Measurements from ENCODE around the gene ELFN1.
"Not testable (repeated sequence)": the region's sequence is repeated elsewhere in the genome, so short reads cannot be mapped to it uniquely, and the experiment has no call there.

The ELFN1 gene

DNA sequence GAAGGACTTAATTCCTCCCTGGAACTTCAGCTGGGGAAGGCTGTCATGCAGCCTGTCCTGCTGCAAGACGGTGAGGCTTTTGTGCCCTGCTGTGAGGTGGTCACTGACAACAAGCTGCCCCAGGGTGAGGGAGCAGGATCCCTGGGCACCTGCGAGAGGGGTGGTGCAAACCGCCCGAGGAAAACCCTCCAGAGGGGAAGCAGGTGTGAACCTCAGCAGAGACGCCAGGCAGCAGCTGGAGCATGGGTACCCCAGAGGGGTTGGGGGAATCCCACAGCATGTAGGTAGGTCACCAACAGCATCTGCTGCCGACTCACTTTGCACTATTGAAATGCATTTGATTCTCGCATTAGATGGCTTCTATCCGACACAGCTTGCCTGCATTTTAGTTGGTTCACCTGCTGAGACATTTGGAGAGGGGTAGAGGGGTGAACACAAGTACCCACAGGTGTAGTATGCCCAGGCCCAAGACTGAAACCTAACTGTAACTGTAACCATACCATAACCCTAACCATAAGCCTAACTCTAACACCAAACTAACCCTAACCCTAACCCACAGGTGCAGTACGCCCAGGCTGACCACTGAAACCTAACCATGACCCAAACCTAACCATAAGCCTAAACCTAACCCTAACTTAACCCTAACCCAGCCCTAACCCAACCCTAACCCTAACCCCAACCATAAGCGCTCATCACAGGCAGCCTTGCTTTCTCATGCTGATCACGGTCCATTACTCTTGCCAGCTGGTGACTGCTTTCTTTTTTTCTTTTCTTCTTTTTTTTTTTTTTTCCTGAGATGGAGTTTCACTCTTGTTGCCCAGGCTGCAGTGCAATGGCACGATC is 85.9 kb downstream of the ELFN1 start:
- no peak for DNase-seq (ENCODE audit: low read depth, low spot score)

DNA sequence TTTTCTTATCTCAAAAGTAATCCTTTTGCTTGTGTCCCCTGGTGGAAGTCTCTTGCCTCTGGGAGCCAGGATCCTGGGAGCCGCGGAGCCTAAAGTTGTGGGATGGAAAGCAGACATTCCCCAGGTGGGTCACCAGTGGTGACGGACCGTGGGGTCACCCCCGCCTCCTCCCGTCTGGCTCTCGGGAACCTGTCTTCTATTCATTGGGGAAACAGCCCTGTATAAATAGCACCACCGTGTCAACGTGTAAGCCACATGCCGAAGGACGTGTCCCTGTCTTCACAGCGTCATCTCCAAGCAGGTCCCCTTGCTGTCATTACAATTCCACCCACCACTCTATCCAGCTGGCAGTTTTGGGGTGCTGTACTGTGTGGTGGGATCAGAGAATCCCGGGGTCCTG is 87.5 kb downstream of the ELFN1 start:
- DNase-seq (ENCODE audit: low read depth, low spot score) = no peak

DNA sequence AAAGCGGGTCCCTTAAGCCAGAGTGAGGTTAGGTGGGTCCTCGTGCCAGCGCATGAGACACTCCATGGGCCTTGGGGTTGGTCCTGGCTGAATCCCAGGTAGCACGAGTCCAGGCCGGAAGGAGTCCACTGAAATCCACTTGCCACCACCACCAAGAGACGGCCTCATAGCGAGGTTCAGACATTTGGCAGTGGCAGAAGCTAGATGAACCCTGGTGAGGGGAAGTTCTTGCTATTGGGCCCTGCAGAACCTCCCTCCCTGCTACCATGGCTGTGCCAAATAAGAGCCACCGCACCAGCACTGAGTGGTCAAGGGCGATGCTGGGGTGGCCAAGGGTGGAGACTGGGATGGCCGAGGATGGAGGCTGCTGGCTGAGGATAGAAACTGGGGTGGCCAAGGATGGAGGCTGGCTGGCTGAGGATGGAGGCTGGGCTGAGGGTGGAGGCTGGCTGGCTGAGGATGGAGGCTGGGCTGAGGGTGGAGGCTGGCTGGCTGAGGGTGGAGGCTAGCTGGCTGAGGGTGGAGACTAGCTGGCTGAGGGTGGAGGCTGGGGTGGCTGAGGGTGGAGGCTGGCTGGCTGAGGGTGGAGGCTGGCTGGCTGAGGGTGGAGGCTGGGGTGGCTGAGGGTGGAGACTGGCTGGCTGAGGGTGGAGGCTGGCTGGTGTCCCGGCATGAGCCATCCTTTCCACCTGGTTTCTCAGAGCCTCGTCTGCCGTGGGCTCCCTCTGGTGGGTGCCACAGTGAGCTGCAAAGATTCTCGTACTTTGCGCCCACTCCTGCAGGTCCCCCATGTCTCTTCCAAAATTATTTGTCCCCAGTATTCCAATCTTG is 88.2 kb downstream of the ELFN1 start:
- no peak for DNase-seq (ENCODE audit: low read depth, low spot score)

DNA sequence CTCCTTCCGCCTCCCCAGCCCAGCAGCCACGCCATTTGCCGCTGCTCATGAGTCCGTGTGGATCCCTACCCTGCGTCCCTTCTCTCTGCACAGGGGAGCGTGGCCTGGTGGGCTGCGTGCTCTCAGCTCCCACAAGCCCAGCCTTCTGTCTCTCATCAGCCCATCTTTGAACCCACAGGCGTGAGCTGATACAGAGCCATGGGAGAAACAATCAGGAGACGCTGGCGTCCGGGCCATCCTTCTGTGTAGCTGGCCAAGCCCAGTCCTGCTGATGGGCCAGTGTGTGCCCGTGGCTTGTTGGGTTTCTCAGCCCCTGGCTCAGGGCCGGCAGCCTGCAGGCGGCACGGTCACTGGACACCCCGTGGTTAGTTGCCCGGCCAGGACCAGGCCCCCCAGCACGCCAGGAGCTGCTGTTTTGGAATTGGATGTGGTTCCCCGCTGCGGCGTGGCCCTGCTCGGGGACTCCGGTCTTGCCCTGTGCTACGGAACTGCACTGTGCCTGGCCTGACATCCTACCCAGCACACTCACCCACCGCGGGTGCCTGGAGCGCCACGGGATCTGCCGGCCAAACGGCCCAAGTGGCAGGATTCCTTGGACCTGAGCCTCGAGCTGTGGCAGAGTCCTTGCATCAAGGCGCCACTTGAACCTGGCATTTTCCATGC is 88.9 kb downstream of the ELFN1 start:
- DNase-seq (ENCODE audit: low read depth, low spot score) = no peak

DNA sequence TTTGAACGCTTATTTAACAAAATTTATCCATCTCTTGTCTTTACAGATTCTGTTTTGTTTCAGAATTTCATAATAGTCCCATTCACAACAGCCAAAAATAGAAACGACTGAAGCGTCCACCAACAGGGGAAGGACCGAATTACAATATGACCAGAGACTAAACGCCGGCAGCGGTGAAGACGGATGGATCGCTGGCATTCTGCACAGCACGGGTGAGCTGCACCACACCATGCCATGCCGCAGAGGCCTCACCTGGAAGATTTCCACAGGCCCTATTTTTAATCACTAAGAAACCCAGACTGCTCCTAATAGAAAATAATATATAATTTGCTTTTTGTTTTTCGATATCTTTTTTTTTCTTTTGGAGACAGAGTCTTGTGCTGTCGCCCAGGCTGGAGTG is 91.0 kb downstream of the ELFN1 start:
- DNase-seq (ENCODE audit: low read depth, low spot score) = no peak

DNA sequence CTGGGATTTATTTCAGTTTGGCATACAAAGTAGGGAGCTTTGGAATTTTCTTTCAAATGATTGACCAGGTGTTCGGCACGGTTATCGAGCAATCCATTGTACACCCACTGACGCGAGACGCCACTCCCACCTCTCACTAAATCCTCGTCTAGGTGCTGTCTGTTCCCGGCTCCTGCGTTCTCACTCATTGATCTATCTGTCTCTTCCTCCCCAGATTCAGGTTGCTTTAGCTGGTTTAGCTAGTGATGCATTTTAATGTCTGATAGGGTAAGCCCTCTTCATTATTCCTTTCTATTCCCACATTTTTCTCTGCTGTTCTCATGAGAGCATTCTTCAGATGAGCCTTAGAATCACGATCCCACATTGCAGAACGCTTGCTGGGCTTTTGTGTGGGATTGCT is 91.7 kb downstream of the ELFN1 start:
- DNase-seq (ENCODE audit: low read depth, low spot score) = no peak

DNA sequence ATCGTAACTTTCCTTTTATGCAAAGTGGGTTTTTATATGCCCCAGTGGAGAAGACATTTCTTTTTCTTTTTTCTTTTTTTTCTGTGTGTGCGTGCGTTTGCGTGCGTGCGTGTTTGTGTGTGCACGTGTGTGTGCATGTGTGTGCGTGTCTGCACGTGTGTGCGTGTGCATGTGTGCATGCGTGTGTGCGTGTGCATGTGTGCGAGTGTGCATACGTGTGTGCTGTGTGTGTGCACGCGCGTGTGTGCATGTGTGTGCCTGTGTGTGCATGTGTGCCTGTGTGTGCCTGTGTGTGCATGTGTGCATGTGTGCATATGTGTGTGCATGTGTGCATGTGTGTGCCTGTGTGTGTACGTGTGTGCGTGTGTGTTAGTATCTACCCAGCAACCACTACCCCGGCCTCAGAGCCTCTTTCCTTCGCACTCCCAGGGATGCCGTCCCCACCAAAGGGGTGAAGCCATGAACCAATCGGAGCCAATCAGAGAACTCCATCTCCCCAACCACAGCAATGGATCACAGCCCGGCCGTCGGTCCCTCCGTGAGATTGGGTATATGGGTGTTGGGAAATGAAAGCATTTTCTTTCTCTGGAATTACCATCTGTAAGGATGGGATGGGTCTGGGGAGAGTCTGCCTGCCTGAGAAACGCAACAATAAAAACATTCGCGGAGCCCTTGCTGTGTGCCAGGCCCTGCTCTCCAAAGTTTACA is 92.3 kb downstream of the ELFN1 start:
- DNase-seq (ENCODE audit: low read depth, low spot score) = no peak

DNA sequence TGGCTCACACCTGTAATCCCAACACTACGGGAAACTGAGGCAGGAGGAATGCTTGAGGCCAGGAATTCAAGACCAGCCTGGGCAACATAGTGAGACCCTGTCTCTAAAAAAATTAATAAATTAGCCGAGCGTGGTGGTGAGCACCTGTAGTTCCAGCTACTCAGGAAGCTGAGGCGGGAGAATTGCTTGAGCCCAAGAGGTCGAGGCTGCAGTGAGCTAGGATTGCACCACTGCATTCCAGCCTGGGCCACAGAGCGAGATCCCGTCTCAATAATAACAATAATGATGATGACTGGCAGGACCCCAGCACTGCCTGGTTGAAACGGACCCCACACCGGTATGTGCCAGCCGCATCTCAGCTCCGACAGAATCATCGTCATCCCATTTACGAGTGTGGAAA is 93.0 kb downstream of the ELFN1 start:
- no peak for DNase-seq (ENCODE audit: low read depth, low spot score)

DNA sequence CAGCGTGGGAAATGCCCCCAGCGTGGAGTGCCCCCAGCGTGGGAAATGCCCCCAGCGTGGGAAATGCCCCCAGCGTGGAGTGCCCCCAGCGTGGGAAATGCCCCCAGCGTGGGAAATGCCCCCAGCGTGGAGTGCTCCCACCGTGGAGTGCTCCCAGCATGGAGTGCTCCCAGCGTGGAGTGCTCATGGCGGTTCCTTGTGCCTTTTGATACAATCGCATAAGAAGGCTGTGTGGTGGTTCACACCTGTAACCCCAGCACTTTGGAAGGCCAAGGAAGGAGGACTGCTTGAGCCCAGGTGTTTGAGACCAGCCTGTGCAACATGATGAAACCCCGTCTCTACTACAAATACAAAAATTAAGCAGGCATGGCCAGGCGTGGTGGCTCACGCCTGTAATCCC is 93.8 kb downstream of the ELFN1 start:
- DNase-seq (ENCODE audit: low read depth, low spot score) = not testable (repeated sequence)

DNA sequence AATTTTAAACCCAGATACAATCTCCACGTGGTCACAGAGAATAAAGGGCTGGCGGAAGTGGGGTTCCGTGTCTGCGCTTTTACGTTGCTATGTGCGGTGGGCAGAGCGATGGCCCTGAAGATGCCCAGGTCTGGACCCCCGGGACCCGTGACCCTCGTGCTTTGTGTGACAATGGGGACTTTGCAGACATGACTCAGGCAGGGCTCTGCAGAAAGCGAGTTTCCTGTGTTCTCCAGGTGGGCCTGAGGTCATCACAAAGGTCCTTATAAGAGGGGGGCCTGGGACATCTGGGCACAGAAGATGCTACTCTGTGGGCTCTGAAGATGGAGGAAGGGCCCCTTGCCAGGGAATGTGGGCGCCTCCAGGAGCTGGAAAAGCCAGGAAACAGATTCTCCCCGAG is 95.3 kb downstream of the ELFN1 start:
- DNase-seq (ENCODE audit: low read depth, low spot score) = no peak

DNA sequence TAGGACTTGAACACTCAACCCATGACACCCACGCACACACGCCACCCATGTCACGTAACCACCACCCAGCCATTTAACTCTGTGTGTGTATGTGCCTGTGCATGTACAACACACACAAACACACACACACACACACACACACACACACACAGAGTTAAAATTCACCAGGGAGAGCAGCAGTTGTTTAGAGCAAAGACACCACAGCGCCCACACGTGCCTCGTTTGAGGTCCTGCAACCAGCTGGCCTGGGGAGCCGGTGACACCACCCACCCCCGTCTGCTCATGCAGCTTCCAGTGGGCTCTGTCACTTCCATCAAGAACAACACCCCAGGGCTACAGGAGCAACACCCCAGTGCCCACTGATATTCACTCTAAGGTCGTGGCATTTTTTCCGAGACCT is 97.4 kb downstream of the ELFN1 start:
- no peak for DNase-seq (ENCODE audit: low read depth, low spot score)

DNA sequence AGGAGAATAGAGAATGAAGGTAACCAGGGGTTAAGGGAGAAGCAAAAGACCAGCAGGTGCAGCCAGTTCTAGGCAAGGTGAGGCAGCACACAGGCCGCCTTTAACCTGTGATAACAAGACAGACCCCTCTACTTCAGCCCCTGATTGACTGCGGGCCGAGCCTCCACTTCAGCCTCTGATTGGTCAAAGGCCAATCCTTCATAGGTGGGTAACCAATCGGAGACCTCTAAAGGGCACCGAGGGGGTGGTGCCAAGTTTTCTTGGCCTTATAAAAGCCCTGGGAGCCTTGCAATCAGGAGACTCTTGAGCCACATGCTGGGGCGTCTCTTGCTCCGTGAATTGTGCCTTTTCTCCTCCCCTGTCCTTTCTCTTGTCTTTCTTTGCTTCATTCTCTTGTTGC is 98.8 kb downstream of the ELFN1 start:
- no peak for DNase-seq (ENCODE audit: low read depth, low spot score)

DNA sequence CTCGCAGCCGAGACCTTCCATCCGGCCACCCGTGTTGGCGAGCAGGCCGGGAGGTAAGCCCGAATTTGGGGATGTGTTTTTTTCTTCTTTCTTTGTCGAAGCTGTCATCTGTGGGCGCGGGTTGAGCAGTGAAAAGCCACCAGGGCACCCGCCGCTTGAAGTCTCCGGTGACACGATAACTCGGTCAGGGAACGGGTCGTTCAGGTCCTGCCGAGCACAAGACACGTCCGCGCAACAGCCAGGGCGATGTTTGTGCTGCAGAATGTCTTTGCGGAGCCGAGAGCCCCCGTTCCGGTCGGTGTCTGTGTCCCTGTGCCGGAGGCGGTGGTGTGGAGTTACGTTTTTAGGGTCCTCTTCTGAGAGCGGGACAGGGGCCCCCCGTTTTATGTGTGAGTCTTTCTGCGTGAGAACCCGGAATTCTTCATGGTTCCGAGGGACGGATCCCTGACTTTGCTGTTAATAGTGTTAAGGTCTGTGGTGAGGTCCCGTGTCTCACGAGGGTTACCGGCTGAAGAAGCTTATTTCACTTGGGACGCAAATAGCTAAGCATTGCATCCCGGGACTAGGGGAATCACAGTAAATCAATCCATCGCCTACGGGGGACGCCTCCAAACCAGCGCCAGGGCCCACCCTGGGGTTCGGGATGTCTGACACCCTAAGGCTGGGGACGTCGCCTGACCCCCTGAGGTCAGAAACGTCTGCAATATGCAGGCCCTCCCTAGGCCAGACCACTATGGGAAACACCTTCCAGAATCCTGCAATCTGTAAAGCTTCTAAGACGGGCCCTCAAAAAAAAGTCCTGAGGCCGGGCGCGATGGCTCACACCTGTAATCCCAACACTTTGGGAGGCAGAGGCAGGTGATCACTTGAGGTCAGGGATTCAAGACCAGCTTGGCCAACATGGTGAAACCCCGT is 99.5 kb downstream of the ELFN1 start:
- no peak for DNase-seq (ENCODE audit: low read depth, low spot score)

DNA sequence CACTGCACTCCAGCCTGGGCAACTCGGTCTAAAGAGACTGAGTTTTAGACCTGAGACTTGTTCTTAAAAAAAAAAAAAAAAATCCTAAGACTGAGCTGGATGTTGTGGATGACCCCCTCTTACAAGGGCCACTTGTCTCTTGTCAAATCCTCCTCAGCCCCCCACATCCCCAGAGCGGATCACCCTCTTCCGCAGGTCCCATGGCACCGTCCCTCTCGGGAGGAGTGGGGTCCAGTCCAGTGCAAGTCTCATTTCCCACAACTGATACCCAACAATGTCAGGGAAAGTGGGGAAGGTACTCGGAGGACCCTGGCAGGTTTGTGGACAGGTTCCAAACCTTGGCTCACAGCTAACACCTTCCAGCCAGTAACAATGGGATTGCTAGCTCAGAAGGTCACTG is 100.3 kb downstream of the ELFN1 start:
- DNase-seq (ENCODE audit: low read depth, low spot score) = no peak

DNA sequence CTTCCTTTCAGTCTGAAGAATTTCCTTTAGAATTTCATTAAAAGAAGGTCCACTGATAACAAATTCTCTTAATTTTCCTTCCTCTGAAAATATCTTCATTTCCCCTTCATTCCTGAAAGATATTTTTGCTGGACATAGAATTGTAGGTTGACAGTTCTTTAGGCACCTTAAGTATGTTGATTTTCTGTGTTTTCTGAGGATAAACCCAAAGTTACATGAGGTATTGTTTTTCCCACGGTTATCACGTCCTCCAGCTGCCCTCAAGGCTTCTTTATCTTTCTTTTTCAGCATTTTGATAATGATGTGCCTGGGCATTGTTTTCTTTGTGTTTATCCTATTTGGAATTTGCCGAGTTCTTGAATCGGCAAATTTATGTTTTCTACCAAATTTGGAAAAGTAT is 105.3 kb downstream of the ELFN1 start:
- no peak for DNase-seq (ENCODE audit: low read depth, low spot score)

DNA sequence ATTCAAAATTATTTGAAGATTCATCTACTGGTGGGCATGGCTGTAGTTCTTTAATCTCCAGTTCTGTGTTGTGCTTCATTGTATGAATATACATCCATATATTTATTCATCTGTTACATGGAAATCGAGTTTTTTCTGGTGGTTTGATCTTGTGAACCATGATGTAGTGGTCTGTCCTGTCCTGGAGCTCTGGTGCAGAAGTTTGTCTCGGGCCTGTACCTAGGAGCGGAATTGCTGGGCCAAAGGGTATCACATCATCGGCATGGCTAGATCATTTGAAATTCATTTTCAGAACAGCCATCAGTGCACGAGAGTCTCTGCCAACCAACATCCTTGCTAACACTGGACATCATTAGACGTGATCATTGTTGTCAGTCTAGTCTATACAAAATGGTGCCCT is 107.0 kb downstream of the ELFN1 start:
- no peak for DNase-seq (ENCODE audit: low read depth, low spot score)

DNA sequence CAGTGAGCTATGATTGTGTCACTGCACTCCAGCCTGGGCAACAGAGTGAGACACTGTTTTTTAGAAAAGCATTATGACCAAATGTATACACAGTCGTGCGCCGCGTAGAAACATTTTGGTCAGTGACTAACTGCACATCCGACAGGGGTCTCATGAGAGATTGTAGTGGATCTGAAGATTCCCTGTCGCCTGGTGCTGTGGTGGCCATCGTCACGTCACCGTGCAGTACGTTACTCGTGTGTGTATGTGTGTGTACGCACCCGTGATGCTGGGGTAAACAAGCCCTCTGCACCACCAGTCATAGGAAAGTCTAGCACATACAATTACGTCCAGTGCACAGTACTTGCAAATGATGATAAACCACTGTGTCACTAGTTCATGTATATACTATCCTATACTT is 109.4 kb downstream of the ELFN1 start:
- DNase-seq (ENCODE audit: low read depth, low spot score) = no peak

DNA sequence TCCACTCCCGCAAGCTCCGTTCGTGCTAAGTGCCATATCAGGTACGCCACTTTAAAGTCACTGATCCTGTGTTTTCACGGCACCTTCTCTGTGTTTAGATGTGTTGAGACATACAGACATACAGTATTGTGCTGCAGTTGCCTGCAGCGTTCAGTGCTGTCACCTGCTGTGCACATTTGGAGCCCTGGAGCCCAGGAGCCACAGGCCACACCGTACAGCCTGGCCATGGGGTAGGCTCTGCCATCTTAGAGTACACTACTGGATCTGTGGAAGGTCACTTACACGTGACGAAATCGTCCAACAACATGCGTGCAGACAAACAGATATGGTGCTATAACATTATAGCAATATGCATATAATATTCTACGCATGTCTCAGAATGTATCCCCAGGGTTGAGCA is 111.3 kb downstream of the ELFN1 start:
- DNase-seq (ENCODE audit: low read depth, low spot score) = no peak

DNA sequence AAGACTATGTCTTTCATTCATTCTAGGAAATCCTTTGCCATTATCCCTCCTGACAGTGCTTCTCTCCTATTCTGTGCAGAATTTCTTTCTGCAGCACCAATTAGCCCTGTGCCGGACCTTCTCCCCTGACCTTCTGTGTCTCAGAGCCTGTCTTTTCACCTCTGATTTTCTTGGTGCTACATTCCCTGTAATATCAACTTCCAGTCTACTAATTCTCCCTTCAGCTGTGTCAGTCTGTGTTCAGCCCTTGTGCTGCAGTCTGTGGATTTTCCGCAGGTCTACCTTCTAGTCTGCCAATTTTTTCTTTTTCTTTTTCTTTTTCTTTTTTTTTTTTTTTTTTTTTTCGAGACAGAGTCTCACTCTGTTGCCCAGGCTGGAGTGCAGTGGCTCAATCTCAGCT is 115.8 kb downstream of the ELFN1 start:
- no peak for DNase-seq (ENCODE audit: low read depth, low spot score)

DNA sequence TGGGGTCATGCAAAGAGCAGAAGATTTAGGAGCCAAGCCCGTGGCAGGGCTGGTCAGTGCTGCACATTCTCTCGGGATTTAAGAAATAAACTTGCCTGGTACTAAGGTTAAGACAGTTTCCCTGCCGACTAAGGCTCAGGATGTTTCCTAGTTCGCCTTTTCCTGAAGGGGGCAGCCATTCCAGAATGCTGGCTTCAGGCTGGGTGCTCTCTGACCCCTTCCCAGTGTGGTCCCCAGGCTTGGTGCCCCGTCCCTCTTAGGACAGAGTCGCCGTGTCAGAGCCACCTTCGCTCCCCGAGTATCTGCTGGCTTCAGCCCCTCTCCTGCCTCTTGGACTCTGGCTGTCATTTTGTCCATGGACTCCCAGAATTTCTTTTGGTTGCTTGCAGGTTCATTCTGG is 117.2 kb downstream of the ELFN1 start:
- no peak for DNase-seq (ENCODE audit: low read depth, low spot score)

DNA sequence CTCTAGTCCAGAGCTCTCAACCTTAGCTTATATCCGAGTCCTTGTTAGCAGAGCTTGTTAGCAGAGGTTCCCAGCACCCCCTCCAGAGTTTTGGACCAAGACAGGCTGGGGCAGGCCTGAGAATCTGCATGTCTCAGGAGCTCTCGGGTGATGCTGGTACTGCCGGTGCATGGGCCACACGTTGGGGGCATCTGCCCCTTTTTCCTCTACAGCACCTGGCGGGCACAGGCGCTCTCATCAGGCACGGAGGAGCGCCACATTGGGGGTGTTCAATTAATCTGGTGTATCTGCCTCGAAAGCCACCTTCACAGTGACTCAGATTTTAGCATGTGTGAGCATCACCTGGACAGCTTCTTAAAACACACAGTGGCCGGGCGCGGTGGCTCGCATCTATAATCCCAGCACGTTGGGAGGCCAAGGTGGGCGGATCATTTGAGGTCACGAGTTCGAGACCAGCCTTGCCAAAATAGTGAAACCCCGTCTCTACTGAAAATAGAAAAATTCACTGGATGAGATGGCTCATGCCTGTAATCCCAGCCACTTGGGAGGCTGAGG is 117.7 kb downstream of the ELFN1 start:
- DNase-seq (ENCODE audit: low read depth, low spot score) = no peak
